AG04449 (cell line): ENCODE results near the gene NAA38.
A peak's percentile ranks its signal among the peaks of the same experiment; 100 is the strongest.
"Not testable (repeated sequence)": the region's sequence is repeated elsewhere in the genome, so short reads cannot be mapped to it uniquely, and the experiment has no call there.

Source experiments
- CTCF ChIA-PET: fragments of 350-600 bp; formaldehyde crosslinking; extraction: SDS; loops from one replicate; lab custom pipeline; 2021; ENCODE audit warnings: antibody characterized with exemption; lab: Yijun Ruan, JAX
- POLR2A ChIA-PET: fragments of 400-600, 350-600 bp; formaldehyde crosslinking; extraction: SDS; loops from one replicate; lab custom pipeline; 2020; ENCODE audit warnings: antibody characterized with exemption, inconsistent platforms; lab: Yijun Ruan, JAX
- DNase-seq: peaks from one replicate; pipeline ENCODE4 v3.0.0-alpha.2; 2010; ENCODE audit warnings: low read depth, low spot score
- H3K4me3 ChIP-seq: 2 replicates; pipeline ENCODE4 v1.5.1; 2011; ENCODE audit warnings: low read depth, mild to moderate bottlenecking, control low read depth, low read length
- TF ChIP-seq, protein P1 (sequence below): IDR thresholded peaks from one replicate; pipeline ENCODE4 v1.5.1; 2011; ENCODE audit warnings: mild to moderate bottlenecking, moderate library complexity, low read length, control low read depth, inconsistent platforms; ENCODE audit not compliant: insufficient read depth; ENCODE audit errors: missing control alignments

The NAA38 gene

DNA sequence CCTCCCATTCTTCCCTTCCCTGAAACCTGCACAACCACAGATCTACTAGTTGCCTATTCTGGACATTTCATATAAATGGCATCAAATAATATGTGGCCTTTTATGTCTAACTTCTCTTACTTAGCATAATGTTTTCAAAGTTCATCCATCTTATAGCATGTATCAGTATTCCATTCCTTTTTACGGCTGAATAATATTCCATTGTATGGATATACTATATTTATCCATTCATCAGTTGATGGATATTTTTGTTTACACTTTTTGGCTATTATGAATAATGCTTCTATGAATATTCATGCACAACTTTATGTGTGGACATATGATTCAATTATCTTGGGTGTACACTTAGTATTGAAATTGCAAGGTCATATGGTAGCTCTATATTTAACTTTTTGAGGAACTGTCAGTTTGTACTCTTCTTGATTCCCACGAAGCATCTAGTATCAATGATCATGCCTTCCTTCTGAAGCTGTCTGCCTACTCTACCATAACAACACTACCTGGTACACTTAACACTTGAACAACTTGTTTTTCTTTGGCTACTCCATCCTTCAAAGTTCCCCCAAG, 18.5 kb upstream of the NAA38 start:
- TF ChIP-seq, protein P1, sequence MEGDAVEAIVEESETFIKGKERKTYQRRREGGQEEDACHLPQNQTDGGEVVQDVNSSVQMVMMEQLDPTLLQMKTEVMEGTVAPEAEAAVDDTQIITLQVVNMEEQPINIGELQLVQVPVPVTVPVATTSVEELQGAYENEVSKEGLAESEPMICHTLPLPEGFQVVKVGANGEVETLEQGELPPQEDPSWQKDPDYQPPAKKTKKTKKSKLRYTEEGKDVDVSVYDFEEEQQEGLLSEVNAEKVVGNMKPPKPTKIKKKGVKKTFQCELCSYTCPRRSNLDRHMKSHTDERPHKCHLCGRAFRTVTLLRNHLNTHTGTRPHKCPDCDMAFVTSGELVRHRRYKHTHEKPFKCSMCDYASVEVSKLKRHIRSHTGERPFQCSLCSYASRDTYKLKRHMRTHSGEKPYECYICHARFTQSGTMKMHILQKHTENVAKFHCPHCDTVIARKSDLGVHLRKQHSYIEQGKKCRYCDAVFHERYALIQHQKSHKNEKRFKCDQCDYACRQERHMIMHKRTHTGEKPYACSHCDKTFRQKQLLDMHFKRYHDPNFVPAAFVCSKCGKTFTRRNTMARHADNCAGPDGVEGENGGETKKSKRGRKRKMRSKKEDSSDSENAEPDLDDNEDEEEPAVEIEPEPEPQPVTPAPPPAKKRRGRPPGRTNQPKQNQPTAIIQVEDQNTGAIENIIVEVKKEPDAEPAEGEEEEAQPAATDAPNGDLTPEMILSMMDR: no peak
- POLR2A ChIA-PET: no interaction called here
- no peak overlapping the region for H3K4me3 ChIP-seq
- CTCF ChIA-PET: interaction anchor here (1.0 to 2.3 kb wide), 6 partner anchors 12 to 114 kb away, joined by 3 to 10 read pairs (median 4); no protein-coding TSS in a partner anchor
- no peak for DNase-seq

DNA sequence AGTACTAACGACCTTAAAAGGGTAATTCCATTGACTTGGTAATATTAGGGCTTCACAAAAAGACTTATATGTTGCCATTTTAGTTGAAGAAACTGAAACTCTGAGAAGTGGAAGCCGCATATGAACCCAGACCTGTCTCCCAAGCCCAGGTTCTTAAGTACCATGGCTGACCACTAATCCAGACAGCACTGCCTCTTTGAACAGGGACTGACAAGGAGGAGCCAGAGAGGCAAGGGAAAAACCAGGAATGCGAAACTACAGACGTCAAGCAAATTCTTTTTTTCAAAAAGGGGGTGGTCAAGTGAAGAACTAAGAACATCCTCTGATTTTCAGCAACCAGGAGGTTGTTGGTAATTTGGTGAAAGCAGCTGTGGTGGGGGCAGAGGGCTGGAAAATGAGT, 15.7 kb upstream of the NAA38 start:
- DNase-seq: no peak
- H3K4me3 ChIP-seq: no peak overlapping the region
- TF ChIP-seq, protein P1: no peak
- ChIA-PET POLR2A (no interaction called here), CTCF (interaction anchor here (1.1 to 2.0 kb wide), 3 partner anchors 10 to 168 kb away, joined by 3 to 10 read pairs (median 4); no protein-coding TSS in a partner anchor)

DNA sequence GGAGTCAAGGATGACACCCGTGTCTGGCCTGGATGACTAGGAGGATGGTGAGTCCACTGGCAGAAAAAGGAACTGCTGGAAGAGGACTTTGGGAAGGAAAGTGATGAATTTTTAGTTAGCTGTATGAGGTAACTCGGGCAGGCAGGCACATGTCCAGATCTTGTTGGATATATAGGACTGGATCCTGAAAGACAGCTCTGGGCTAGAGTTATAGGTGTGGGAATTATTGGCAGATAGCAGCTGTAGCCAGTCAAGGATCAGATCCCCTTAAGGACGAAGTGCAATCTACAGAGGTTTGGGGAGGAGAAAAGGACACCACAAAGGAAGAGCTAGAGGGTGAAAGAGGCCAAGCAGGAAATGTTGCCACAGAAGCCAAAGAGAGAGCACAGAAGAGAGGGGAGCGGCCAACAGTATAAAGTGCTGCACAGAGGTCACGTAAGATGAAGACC, 10.5 kb upstream of the NAA38 start:
- ChIA-PET POLR2A (no interaction called here), CTCF (interaction anchor here (1.0 to 9.5 kb wide), 5 partner anchors 9 to 190 kb away, joined by 3 to 233 read pairs (median 4); no protein-coding TSS in a partner anchor)
- H3K4me3 ChIP-seq: no peak overlapping the region
- TF ChIP-seq, protein P1: no peak
- DNase-seq: no peak

DNA sequence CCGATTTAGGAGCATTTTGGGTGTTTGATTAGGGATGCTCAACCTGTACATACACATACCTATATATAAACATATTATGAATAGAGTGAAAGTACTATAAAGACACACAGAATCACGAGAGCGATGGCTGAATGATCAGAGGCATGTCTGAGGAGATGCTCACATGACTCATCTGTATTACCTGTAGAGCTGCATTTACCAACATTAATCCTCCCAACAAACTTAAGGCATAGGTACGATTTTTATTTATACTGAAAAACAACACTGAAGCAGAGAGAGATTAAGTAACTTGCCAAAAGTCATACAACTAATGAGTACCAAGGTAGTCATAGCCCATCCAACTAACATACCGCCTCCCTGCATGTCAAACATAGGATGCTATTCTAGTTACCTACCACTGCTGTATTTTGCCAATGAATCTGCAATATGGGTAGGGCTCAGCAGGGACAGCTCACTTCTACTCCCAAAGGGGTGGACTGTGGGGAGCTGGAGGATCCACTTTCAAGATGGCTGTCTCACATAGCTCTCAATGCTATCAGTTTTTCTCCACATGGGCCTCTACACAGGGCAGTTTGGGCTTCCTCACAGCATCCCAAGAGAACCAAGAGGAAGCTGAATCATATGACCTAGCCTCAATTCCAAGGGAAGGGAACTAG, 7.8 kb upstream of the NAA38 start:
- TF ChIP-seq, protein P1: no peak
- H3K4me3 ChIP-seq: no peak overlapping the region
- POLR2A ChIA-PET: no interaction called here
- CTCF ChIA-PET: interaction anchor here (0.9 to 9.5 kb wide), 9 partner anchors 20 to 193 kb away, joined by 3 to 233 read pairs (median 8); no protein-coding TSS in a partner anchor
- DNase-seq: no peak

DNA sequence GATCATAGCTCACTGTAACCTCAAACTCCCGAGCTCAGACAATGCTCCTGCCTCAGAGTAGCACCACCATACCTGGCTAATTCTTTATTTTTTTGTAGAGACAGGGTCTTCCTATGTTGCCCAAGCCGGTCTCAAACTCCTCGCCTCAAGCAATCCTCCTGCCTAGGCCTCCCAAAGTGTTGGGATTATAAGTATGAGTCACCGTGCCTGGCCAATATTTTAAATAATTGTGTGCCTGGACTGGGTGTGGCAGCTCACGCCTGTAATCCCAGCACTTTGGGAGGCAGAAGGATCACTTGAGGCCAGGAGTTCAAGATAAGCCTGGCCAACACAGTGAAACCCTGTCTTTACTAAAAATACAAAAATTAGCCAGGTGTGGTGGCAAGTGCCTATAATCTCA, 7.0 kb upstream of the NAA38 start:
- DNase-seq, POLR2A ChIA-PET: not testable (repeated sequence)
- CTCF ChIA-PET: interaction anchor here (0.5 to 9.5 kb wide), 17 partner anchors 12 to 194 kb away, joined by 3 to 233 read pairs (median 9); partner anchors contain the start of gene KDM6B

DNA sequence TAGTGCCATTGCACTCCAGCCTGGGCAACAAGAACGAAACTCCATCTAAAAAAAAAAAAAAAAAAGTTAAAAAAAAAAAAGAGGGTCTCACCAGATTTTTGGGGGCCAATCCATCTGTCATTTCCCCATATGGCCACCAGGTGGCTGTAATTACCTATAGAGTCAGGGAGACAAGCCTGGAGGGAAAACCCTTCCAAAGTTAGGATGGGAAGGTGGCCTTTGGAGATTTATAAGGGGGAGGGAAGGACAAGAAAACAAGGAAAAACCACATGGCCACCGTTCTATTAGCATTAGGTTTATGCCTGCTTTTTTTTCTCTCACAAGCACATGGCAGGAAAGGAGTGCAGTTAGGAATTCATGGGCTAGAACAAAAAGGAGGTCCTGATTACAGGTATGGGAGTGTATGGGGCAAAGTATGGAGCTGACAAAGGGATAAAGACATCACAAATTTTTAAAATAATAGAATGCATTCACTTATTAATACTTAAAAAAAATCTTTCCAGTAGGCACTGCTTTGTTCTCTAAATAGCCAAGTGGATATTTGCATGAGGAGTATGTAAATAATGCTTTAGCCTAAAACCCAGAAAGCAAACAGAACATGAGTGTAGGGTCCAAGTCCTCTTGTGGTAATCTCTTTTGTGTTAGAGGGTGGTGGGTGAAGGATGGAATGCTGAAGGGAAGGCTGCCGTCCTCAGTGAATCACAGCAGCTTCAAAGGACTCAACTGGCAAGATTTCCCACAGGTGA, 5.5 kb upstream of the NAA38 start:
- DNase-seq: no peak
- CTCF ChIA-PET: interaction anchor here (0.6 to 9.5 kb wide), 38 partner anchors 8 to 199 kb away, joined by 3 to 233 read pairs (median 4); partner anchors contain the start of genes CHD3, CNTROB, KDM6B and RNF227

More for the DNA sequence above, 7.0 kb upstream of the NAA38 start:
- not testable (repeated sequence) for H3K4me3 ChIP-seq

More for the DNA sequence above, 5.5 kb upstream of the NAA38 start:
- POLR2A ChIA-PET: no interaction called here
- no peak overlapping the region for H3K4me3 ChIP-seq
- TF ChIP-seq, protein P1: peak; percentile 59
